HTR-8/SVneo (cell line): ENCODE data around the gene INSIG1.

Source experiments
- DNase-seq: peaks from one replicate; pipeline ENCODE4 v3.0.0; 2011; ENCODE audit warnings: low spot score, mixed read lengths; ENCODE audit not compliant: insufficient read length
- FAIRE-seq: peaks from 2 replicates; lab custom pipeline; 2011; peaks lifted over from hg19 to GRCh38; lab: Jason Lieb, UNC

The INSIG1 gene

GRCh38 chr7:155318245-155318644, 20.6 kb downstream of the INSIG1 start:
- DNase-seq = no peak
- no peak for FAIRE-seq

- DNase-seq = no peak
- FAIRE-seq = no peak
These were observed 24.9 kb downstream of the INSIG1 start for GRCh38 chr7:155322530-155322929.

- DNase-seq = no peak
- no peak for FAIRE-seq
These were observed 25.4 kb downstream of the INSIG1 start for GRCh38 chr7:155323001-155323638.

- FAIRE-seq = no peak
- no peak for DNase-seq
These were observed 26.6 kb downstream of the INSIG1 start for GRCh38 chr7:155324012-155324917.

- no peak for FAIRE-seq
- DNase-seq = no peak
These were observed 27.2 kb downstream of the INSIG1 start for GRCh38 chr7:155324918-155325235.

GRCh38 chr7:155326385-155326784, 28.7 kb downstream of the INSIG1 start:
- DNase-seq (no peak), FAIRE-seq (no peak)

- no peak for FAIRE-seq
These were observed 30.1 kb downstream of the INSIG1 start for GRCh38 chr7:155327590-155328320.

GRCh38 chr7:155329225-155329624, 31.5 kb downstream of the INSIG1 start:
- DNase-seq = no peak
- no peak for FAIRE-seq

More at GRCh38 chr7:155327590-155328320, 30.1 kb downstream of the INSIG1 start:
- no peak for DNase-seq

GRCh38 chr7:155331396-155331795, 33.7 kb downstream of the INSIG1 start:
- no peak for DNase-seq
- no peak for FAIRE-seq

GRCh38 chr7:155333346-155334234, 35.9 kb downstream of the INSIG1 start:
- DNase-seq = no peak
- no peak for FAIRE-seq

- no peak for FAIRE-seq
- no peak for DNase-seq
These were observed 39.3 kb downstream of the INSIG1 start for GRCh38 chr7:155336812-155337602.

- FAIRE-seq (no peak), DNase-seq (no peak)
These were observed 40.4 kb downstream of the INSIG1 start for GRCh38 chr7:155337946-155338631.

- DNase-seq (no peak), FAIRE-seq (no peak)
These were observed 41.1 kb downstream of the INSIG1 start for GRCh38 chr7:155338632-155339320.

GRCh38 chr7:155339474-155339873, 41.8 kb downstream of the INSIG1 start:
- FAIRE-seq (no peak), DNase-seq (no peak)

GRCh38 chr7:155340071-155340531, 42.4 kb downstream of the INSIG1 start:
- no peak for DNase-seq
- no peak for FAIRE-seq

- DNase-seq (no peak), FAIRE-seq (no peak)
These were observed 43.0 kb downstream of the INSIG1 start for GRCh38 chr7:155340721-155341120.

- DNase-seq (no peak), FAIRE-seq (no peak)
These were observed 43.8 kb downstream of the INSIG1 start for GRCh38 chr7:155341463-155341983.

GRCh38 chr7:155342313-155342712, 44.6 kb downstream of the INSIG1 start:
- no peak for FAIRE-seq
- no peak for DNase-seq
